GM12878 (cell line): ENCODE data around the gene C16orf92. TPM values are rescaled to one million over a fixed set of nuclear protein-coding genes. Genes with fewer than 3 reads are reported as not detected.

Experiments used
- ATF2 ChIP-seq: IDR thresholded peaks from 2 replicates; pipeline ENCODE4 v1.6.1; 2012; ENCODE audit warnings: low read length, inconsistent platforms
- BCLAF1 ChIP-seq: fragments of 450-650 bp; IDR thresholded peaks from 2 replicates; pipeline ENCODE4 v1.6.1; 2017; ENCODE audit warnings: antibody characterized with exemption, mild to moderate bottlenecking, moderate library complexity
- CBX5 ChIP-seq: sonication (generic); IDR thresholded peaks from 2 replicates; pipeline ENCODE4 v1.6.1; 2016; ENCODE audit warnings: low read depth, moderate library complexity, mild to moderate bottlenecking, inconsistent platforms
- EZH2 ChIP-seq: IDR thresholded peaks from 2 replicates; pipeline ENCODE4 v1.6.1; 2012; ENCODE audit warnings: low read depth, mild to moderate bottlenecking, control low read depth, inconsistent platforms, low read length, borderline replicate concordance; ENCODE audit not compliant: control insufficient read depth
- MTA2 ChIP-seq: fragments of 450-650 bp; IDR thresholded peaks from 2 replicates; pipeline ENCODE4 v1.6.1; 2016; ENCODE audit warnings: low read depth, mild to moderate bottlenecking, moderate library complexity
- MTA3 ChIP-seq: IDR thresholded peaks from 2 replicates; pipeline ENCODE4 v1.6.1; 2012; ENCODE audit warnings: low read length, inconsistent platforms, borderline replicate concordance
- MYB ChIP-seq: fragments of 150-350 bp; IDR thresholded peaks from 2 replicates; pipeline ENCODE4 v1.6.1; 2014; ENCODE audit warnings: mild to moderate bottlenecking, low read depth, low read length, borderline replicate concordance
- RBBP5 ChIP-seq: fragments of 200-600 bp; sonication (generic); conservative IDR thresholded peaks from 2 replicates; pipeline ENCODE4 v1.6.1; 2016
- SIX5 ChIP-seq: IDR thresholded peaks from 2 replicates; pipeline ENCODE4 v1.6.1; 2011; ENCODE audit warnings: mild to moderate bottlenecking, low read depth, low read length, moderate library complexity; ENCODE audit not compliant: severe bottlenecking
- STAT1 ChIP-seq: fragments of 450-650 bp; conservative IDR thresholded peaks from 2 replicates; pipeline ENCODE4 v1.6.1; 2014; ENCODE audit warnings: antibody characterized with exemption, mild to moderate bottlenecking
- TARDBP ChIP-seq: IDR thresholded peaks from 2 replicates; pipeline ENCODE4 v1.6.1; 2016; ENCODE audit warnings: borderline replicate concordance
- TBL1XR1 ChIP-seq: IDR thresholded peaks from 2 replicates; pipeline ENCODE4 v1.6.1; 2012; ENCODE audit warnings: low read depth, low read length, improper control_type of control experiment
- USF2 ChIP-seq: IDR thresholded peaks from 2 replicates; pipeline ENCODE4 v1.6.1; 2011; ENCODE audit warnings: low read depth, low read length, improper control_type of control experiment, borderline replicate concordance
- ZBTB11 ChIP-seq: fragments of 450-650 bp; formaldehyde crosslinking; IDR thresholded peaks from 2 replicates; pipeline ENCODE4 v1.5.0; 2022; ENCODE audit warnings: mild to moderate bottlenecking, missing genetic modification characterization
- ZNF384 ChIP-seq: IDR thresholded peaks from 2 replicates; pipeline ENCODE4 v1.6.1; 2012; ENCODE audit warnings: low read depth, mild to moderate bottlenecking, low read length, improper control_type of control experiment, borderline replicate concordance
- ZNF687 ChIP-seq: fragments of 450-650 bp; IDR thresholded peaks from 2 replicates; pipeline ENCODE4 v1.6.1; 2017; ENCODE audit warnings: mild to moderate bottlenecking, moderate library complexity
- polyA plus RNA-seq, 11 experiments: library from polyadenylated mRNA; depleted of rRNA in 4 of 11; unstranded in 6 of 11; stranded (reverse) in 5 of 11; fragments of >200 nt; fragmentation: Nextera tagmentation in 4 of 11; fragmentation: Illumina TruSeq in 1 of 11; extraction: Ambion mirVana in 4 of 11; extraction: Trizol in 1 of 11; gene quantifications; 1 replicate in 1 of 11; 2 replicates in 10 of 11; pipeline versions ENCODE4 v1.2.1 to v1.2.3, GENCODE V29; 2011 to 2016; ENCODE audit warnings: inconsistent platforms in 2 of 11, missing spikeins in 2 of 11, low read depth in 1 of 11
- total RNA-seq, 4 experiments: library from RNA; depleted of rRNA in 3 of 4; stranded (reverse); fragments of >200 nt in 3 of 4; fragmentation: Illumina TruSeq in 1 of 4; extraction: Trizol in 1 of 4; gene quantifications; 2 replicates each; pipeline versions ENCODE4 v1.2.1 to v1.2.3, GENCODE V29; 2013 to 2021

Gene C16orf92
- total and polyA plus RNA-seq, 10 of the 15 experiments (the other 5 are each of a cell fraction or from before 2014, with no cell fraction given): not detected

GRCh38 chr16:30065102-30065942 is 42.3 kb downstream of the C16orf92 start, which contains the start of gene ALDOA (continued):
- TF ChIP-seq USF2 (no peak), BCLAF1 (no peak), SIX5 (no peak), MYB (no peak), ZNF384 (no peak), CBX5 (no peak), STAT1 (peak; percentile 82; the same call in 1 of the 2 replicates), ZNF687 (peak; percentile 97), TBL1XR1 (peak; percentile 77), ATF2 (no peak), MTA3 (no peak), ZBTB11 (CRISPR knock-in tag) (0 out of 2 replicates have a peak, but pooled peaks have one; percentile 21), RBBP5 (no peak), EZH2 (no peak), TARDBP (no peak), MTA2 (no peak)
